K562 (cell line): ENCODE measurements around the gene SDK1. TPM values are rescaled to one million over a fixed set of nuclear protein-coding genes. Genes with fewer than 3 reads are reported as not detected.

ENCODE experiments used
- ATAC-seq: fragments of 200-7000 bp; cut with Tn5 transposase; 3 replicates; pipeline ENCODE4 v1.9.1; 2020; ENCODE audit warnings: moderate library complexity
- BruUV-seq: library from RNA; stranded (reverse); fragments of 400-500 nt; replicated peaks from 2 replicates; lab custom pipeline; 2021; lab: Mats Ljungman, UMichigan
- CTCF ChIA-PET: fragments of 300-600 bp; formaldehyde crosslinking; extraction: SDS; loops from one replicate; lab custom pipeline; 2021; ENCODE audit warnings: low intra/inter-chr PET ratio; lab: Yijun Ruan, JAX
- POLR2A ChIA-PET: fragments of 300-600, 350-650 bp; sonication (Branson Sonifier 250); formaldehyde crosslinking; extraction: SDS; loops from one replicate; lab custom pipeline; 2021; ENCODE audit warnings: antibody characterized with exemption, inconsistent platforms; lab: Yijun Ruan, JAX
- DNase-seq, 4 experiments: peaks; one replicate each; pipeline versions ENCODE4 v3.0.0 to v3.0.0-alpha.2; 2011 to 2018; ENCODE audit warnings: low spot score in 3 of 4, mixed read lengths in 3 of 4; ENCODE audit errors: extremely low read depth in 1 of 4
- FAIRE-seq: peaks from 2 replicates; lab custom pipeline; 2011; peaks lifted over from hg19 to GRCh38; lab: Jason Lieb, UNC
- H2AFZ ChIP-seq: 2 replicates; pipeline ENCODE4 v1.6.0; 2011; ENCODE audit warnings: low read depth, low read length, control low read depth, inconsistent platforms
- H3K27ac ChIP-seq: fragments of 200-600 bp; 3 replicates; pipeline ENCODE4 v1.8.0; 2011; ENCODE audit warnings: low read depth, mild to moderate bottlenecking, control low read depth, inconsistent platforms, low read length, moderate library complexity, mixed read lengths; ENCODE audit errors: extremely low read depth
- H3K27me3 ChIP-seq, 2 experiments: fragments of 300-600 bp in 1 of 2; 2 replicates in 1 of 2; 3 replicates in 1 of 2; pipeline versions ENCODE4 v1.6.0 to v1.8.0; 2011; ENCODE audit warnings: inconsistent platforms in 2 of 2, low read length in 2 of 2, mild to moderate bottlenecking in 1 of 2, mixed read lengths in 1 of 2, moderate library complexity in 1 of 2; ENCODE audit not compliant: control insufficient read depth in 2 of 2, insufficient read depth in 2 of 2
- H3K36me3 ChIP-seq: fragments of 300-600 bp; 3 replicates; pipeline ENCODE4 v1.8.0; 2011; ENCODE audit warnings: mild to moderate bottlenecking, low read length, inconsistent platforms; ENCODE audit not compliant: control insufficient read depth, insufficient read depth
- H3K4me1 ChIP-seq, 2 experiments: fragments of 200-600 bp in 1 of 2; replicated peaks in 1 of 2; 2 replicates in 1 of 2; 3 replicates in 1 of 2; pipeline versions ENCODE4 v1.5.1 to v1.8.0; 2011; ENCODE audit warnings: inconsistent platforms in 2 of 2, low read length in 2 of 2, mild to moderate bottlenecking in 1 of 2, mixed read lengths in 1 of 2, moderate library complexity in 1 of 2; ENCODE audit not compliant: control insufficient read depth in 2 of 2, insufficient read depth in 2 of 2
- H3K4me2 ChIP-seq: 2 replicates; pipeline ENCODE4 v1.6.1; 2011; ENCODE audit warnings: low read length, control low read depth, inconsistent platforms, mixed read lengths; ENCODE audit not compliant: insufficient read depth
- H3K4me3 ChIP-seq: fragments of 200-600 bp; sonication (generic), shearing (Covaris generic); 2 replicates; pipeline ENCODE4 v1.5.1; 2016; ENCODE audit warnings: control low read depth, inconsistent platforms
- H3K79me2 ChIP-seq: fragments of 200-600 bp; 3 replicates; pipeline ENCODE4 v1.8.0; 2011; ENCODE audit warnings: low read length, inconsistent platforms; ENCODE audit not compliant: control insufficient read depth, insufficient read depth
- H3K9ac ChIP-seq, 2 experiments: 2 replicates each; pipeline versions ENCODE4 v1.6.0 to v1.6.1; 2011; ENCODE audit warnings: low read depth in 2 of 2, low read length in 2 of 2, control low read depth in 1 of 2, inconsistent platforms in 1 of 2, mild to moderate bottlenecking in 1 of 2, mixed read lengths in 1 of 2; ENCODE audit not compliant: insufficient read depth in 1 of 2
- H3K9me1 ChIP-seq: one replicate; pipeline ENCODE4 v1.6.0; 2011; ENCODE audit warnings: inconsistent platforms, mild to moderate bottlenecking, low read length, moderate library complexity; ENCODE audit not compliant: control insufficient read depth, insufficient read depth
- H3K9me3 ChIP-seq: replicated peaks from 2 replicates; pipeline ENCODE4 v1.5.1; 2011; ENCODE audit warnings: low read depth, low read length, inconsistent platforms; ENCODE audit not compliant: control insufficient read depth, insufficient read depth
- H4K20me1 ChIP-seq: replicated peaks from 2 replicates; pipeline ENCODE4 v1.6.1; 2011; ENCODE audit warnings: low read length, inconsistent platforms, mixed read lengths; ENCODE audit not compliant: control insufficient read depth, insufficient read depth
- ATF3 ChIP-seq, 2 experiments: fragments of 450-650 bp in 1 of 2; sonication (generic) in 1 of 2; formaldehyde crosslinking in 1 of 2; IDR thresholded peaks in 1 of 2; conservative IDR thresholded peaks in 1 of 2; 2 replicates each; pipeline versions ENCODE4 v1.6.1 to v1.8.1; 2016 to 2023; ENCODE audit warnings: mild to moderate bottlenecking in 2 of 2, moderate library complexity in 2 of 2, inconsistent platforms in 1 of 2, missing genetic modification reagents in 1 of 2
- ATF7 ChIP-seq: fragments of 450-650 bp; IDR thresholded peaks from 2 replicates; pipeline ENCODE4 v1.7.1; 2014; ENCODE audit warnings: mild to moderate bottlenecking, moderate library complexity
- EHMT2 ChIP-seq: fragments of 450-650 bp; IDR thresholded peaks from 2 replicates; pipeline ENCODE4 v1.6.1; 2018; ENCODE audit warnings: antibody characterized with exemption
- FOXJ2 ChIP-seq: fragments of 200-800 bp; sonication (Bioruptor generic); IDR thresholded peaks from 2 replicates; pipeline ENCODE4 v1.6.1; 2016; ENCODE audit warnings: missing genetic modification characterization, missing compliant biosample characterization
- FOXP1 ChIP-seq: sonication (generic); formaldehyde crosslinking; IDR thresholded peaks from 2 replicates; pipeline ENCODE4 v1.8.0; 2022; ENCODE audit warnings: mild to moderate bottlenecking, missing genetic modification reagents
- HCFC1 ChIP-seq: IDR thresholded peaks from 2 replicates; pipeline ENCODE4 v1.6.1; 2012; ENCODE audit warnings: low read depth, low read length, improper control_type of control experiment
- IFI16 ChIP-seq: fragments of 250-450 bp; sonication (Bioruptor Pico); IDR thresholded peaks from 2 replicates; pipeline ENCODE4 v2.1.2; 2022; ENCODE audit warnings: mild to moderate bottlenecking, inconsistent platforms
- MAZ ChIP-seq, 2 experiments: fragments of 450-650 bp in 1 of 2; sonication (generic) in 1 of 2; formaldehyde crosslinking; IDR thresholded peaks in 1 of 2; conservative IDR thresholded peaks in 1 of 2; 2 replicates each; pipeline versions ENCODE4 v1.4.0 to v1.5.0; 2020; ENCODE audit warnings: mild to moderate bottlenecking in 1 of 2, missing genetic modification reagents in 1 of 2
- MTA1 ChIP-seq: fragments of 450-650 bp; IDR thresholded peaks from 2 replicates; pipeline ENCODE4 v1.6.1; 2017; ENCODE audit warnings: borderline replicate concordance
- POLR2B ChIP-seq: fragments of 450-650 bp; IDR thresholded peaks from 2 replicates; pipeline ENCODE4 v1.6.1; 2018; ENCODE audit warnings: low read depth; ENCODE audit not compliant: partially characterized antibody
- SREBF2 ChIP-seq: sonication (generic); formaldehyde crosslinking; IDR thresholded peaks from 2 replicates; pipeline ENCODE4 v1.4.0; 2020; ENCODE audit warnings: mild to moderate bottlenecking, missing genetic modification reagents
- TAF15 ChIP-seq: fragments of 200-400 bp; formaldehyde crosslinking; IDR thresholded peaks from 2 replicates; pipeline ENCODE4 v1.6.1; 2017; ENCODE audit warnings: mild to moderate bottlenecking, low read depth, low read length, moderate library complexity
- ZFP1 ChIP-seq: fragments of 450-650 bp; formaldehyde crosslinking; IDR thresholded peaks from 2 replicates; pipeline ENCODE4 v1.4.0; 2020; ENCODE audit warnings: mild to moderate bottlenecking, mixed read lengths
- ZNF133 ChIP-seq: fragments of 250-450 bp; sonication (Bioruptor Pico); IDR thresholded peaks from 2 replicates; pipeline ENCODE4 v1.4.0; 2020; ENCODE audit warnings: mild to moderate bottlenecking
- ZNF175 ChIP-seq: fragments of 200-800 bp; sonication (Bioruptor generic); IDR thresholded peaks from 2 replicates; pipeline ENCODE4 v1.6.1; 2016; ENCODE audit warnings: low read depth, mild to moderate bottlenecking, missing genetic modification characterization, missing compliant biosample characterization
- ZNF436 ChIP-seq: fragments of 250-450, 450-650 bp; sonication (Bioruptor Pico); formaldehyde crosslinking; IDR thresholded peaks from 2 replicates; pipeline ENCODE4 v1.7.0; 2020; ENCODE audit warnings: mild to moderate bottlenecking
- ZNF445 ChIP-seq: fragments of 250-450 bp; sonication (Bioruptor Pico); IDR thresholded peaks from 2 replicates; pipeline ENCODE4 v1.4.0; 2020; ENCODE audit warnings: low read depth, mild to moderate bottlenecking, moderate library complexity
- WGBS: fragments of 100-300 bp; shearing (Covaris generic); methylation state at CpG from one replicate; pipeline ENCODE4 v1.1.6; 2016; ENCODE audit warnings: low coverage, mixed read lengths; ENCODE audit not compliant: insufficient coverage; ENCODE audit errors: missing lambda C conversion rate; 5-methylcytosine and 5-hydroxymethylcytosine counted together
- in situ Hi-C: fragments of 300-500 bp; cut with MboI; formaldehyde crosslinking; loops from 4 replicates; pipeline ENCODE4 v1.15.0; 2018; ENCODE audit warnings: inconsistent platforms, mixed read lengths
- intact Hi-C: fragments of 100-400 bp; cut with micrococcal nuclease; formaldehyde crosslinking; loops from 2 replicates; pipeline ENCODE4 v1.14.2; 2022
- polyA plus RNA-seq, 8 experiments: library from polyadenylated mRNA; depleted of rRNA in 4 of 8; stranded (reverse) in 5 of 8; unstranded in 3 of 8; fragments of >200 nt; fragmentation: Nextera tagmentation in 2 of 8; fragmentation: Illumina TruSeq in 1 of 8; extraction: Ambion mirVana in 2 of 8; extraction: Trizol in 1 of 8; gene quantifications; 2 replicates each; pipeline versions ENCODE4 v1.2.1 to v1.2.3, GENCODE V29; 2011 to 2014; ENCODE audit warnings: inconsistent platforms in 1 of 8, missing spikeins in 1 of 8
- total RNA-seq, 7 experiments: library from RNA; depleted of rRNA in 6 of 7; stranded (reverse); fragments of >200 nt in 6 of 7; fragmentation: Illumina TruSeq in 2 of 7; extraction: Trizol in 2 of 7; gene quantifications; 2 replicates each; pipeline versions ENCODE4 v1.2.1 to v1.2.3, GENCODE V29; 2011 to 2021; ENCODE audit warnings: low replicate concordance in 1 of 7

Gene SDK1
- total and polyA plus RNA-seq, 9 of the 15 experiments (the other 6 are each of a cell fraction or from before 2014, with no cell fraction given): 0.16 TPM; not detected in 8

GRCh38 chr7:4166340-4166739, 865.3 kb downstream of the SDK1 start:
- POLR2A ChIA-PET: no interaction called here
- H3K27me3 ChIP-seq: peaks cover 11 to 77% of the 10 kb centered on the region in 2 experiments; a peak in 4 of 5 replicates
- FAIRE-seq: no peak

DNA sequence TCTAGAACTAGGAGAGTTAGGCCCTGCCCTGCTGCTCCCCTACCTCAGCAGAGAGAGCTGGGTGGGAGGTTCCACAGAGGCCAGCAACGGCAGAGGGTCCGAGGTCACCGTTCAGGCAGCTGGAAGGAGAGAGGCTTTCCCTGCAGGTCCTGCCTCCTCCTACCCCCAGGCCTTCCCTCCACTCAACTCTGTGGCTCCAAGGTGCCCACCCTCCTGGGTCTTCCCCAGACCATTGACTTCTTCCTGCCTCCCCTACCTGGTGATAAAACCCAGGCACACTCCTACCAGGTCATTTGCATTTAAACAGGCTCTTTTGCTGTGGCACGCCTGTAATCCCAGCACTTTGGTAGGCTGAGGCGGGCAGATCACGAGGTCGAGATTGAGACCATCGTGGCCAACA, 865.8 kb downstream of the SDK1 start:
- Histone ChIP-seq H2AFZ (no peak overlapping the region), H3K4me2 (no peak overlapping the region), H4K20me1 (no peaks in the 10 kb centered on the region), H3K36me3 (no peaks in the 10 kb centered on the region), H3K27me3 (peaks cover 13 to 77% of the 10 kb centered on the region in 2 experiments; a peak in 4 of 5 replicates), H3K27ac (no peak overlapping the region), H3K4me3 (no peak overlapping the region), H3K4me1 (no peaks in the 10 kb centered on the region; a peak in 1 of 5 replicates), H3K9ac (no peak overlapping the region), H3K79me2 (no peaks in the 10 kb centered on the region), H3K9me3 (no peaks in the 10 kb centered on the region), H3K9me1 (no peaks in the 10 kb centered on the region)
- in situ Hi-C loops: no loop called here
- intact Hi-C loops: no loop called here
- DNase-seq (no peak), FAIRE-seq (no peak), ATAC-seq (no peak)
- ChIA-PET CTCF (no interaction called here), POLR2A (no interaction called here)
- no TSS peak for BruUV-seq
- 0% methylated on average over 8 of the region's 8 CpGs for WGBS
- no peak for TF ChIP-seq MTA1
- no peak for TF ChIP-seq ZNF133 (CRISPR knock-in tag)
- no peak for TF ChIP-seq SREBF2 (CRISPR knock-in tag)
- TF ChIP-seq ZFP1: no peak
- no peak for TF ChIP-seq ZNF175
- TF ChIP-seq ZNF436 (CRISPR knock-in tag): no peak
- no peak for TF ChIP-seq FOXJ2
- TF ChIP-seq FOXP1 (CRISPR knock-in tag): no peak
- TF ChIP-seq IFI16 (CRISPR knock-in tag): no peak
- TF ChIP-seq EHMT2: no peak
- no peak for TF ChIP-seq TAF15

More at GRCh38 chr7:4166340-4166739, 865.3 kb downstream of the SDK1 start:
- H3K4me3 ChIP-seq: no peak overlapping the region
- H3K27ac ChIP-seq: no peak overlapping the region
- no peak overlapping the region for H3K9ac ChIP-seq
- in situ Hi-C loops: no loop called here
- H3K9me3 ChIP-seq: no peaks in the 10 kb centered on the region
- no peaks in the 10 kb centered on the region for H3K9me1 ChIP-seq
- DNase-seq (no peak), ATAC-seq (no peak)
- CTCF ChIA-PET: no interaction called here
- 2% methylated on average over 13 of the region's 14 CpGs for WGBS
- no peaks in the 10 kb centered on the region for H3K79me2 ChIP-seq
- BruUV-seq: no TSS peak
- no peaks in the 10 kb centered on the region for H3K36me3 ChIP-seq
- no peak overlapping the region for H3K4me2 ChIP-seq
- TF ChIP-seq HCFC1 (no peak), POLR2B (no peak), ATF7 (peak; percentile 13; the same call in 1 of the 2 replicates), MAZ (CRISPR knock-in tag; conservative IDR thresholded peaks at IDR 0.05 in 1 of 2, IDR thresholded peaks at IDR 0.05 in 1 of 2) (no peak), ATF3 (IDR thresholded peaks at IDR 0.05) (0 out of 2 replicates have a peak, but pooled peaks have one; percentile 28), ATF3 (CRISPR knock-in tag; conservative IDR thresholded peaks at IDR 0.05) (no peak), ZNF445 (CRISPR knock-in tag) (no peak)
- H3K4me1 ChIP-seq: no peaks in the 10 kb centered on the region; a peak in 1 of 5 replicates
- no peak overlapping the region for H2AFZ ChIP-seq
- no peaks in the 10 kb centered on the region for H4K20me1 ChIP-seq
- intact Hi-C loops: no loop called here
